CD1c-positive myeloid dendritic cell (primary cell): ENCODE measurements around the gene MTMR3.
"Not testable (repeated sequence)": the region's sequence is repeated elsewhere in the genome, so short reads cannot be mapped to it uniquely, and the experiment has no call there.

Experiments used
- DNase-seq: peaks from one replicate; pipeline ENCODE4 v3.0.0-alpha.2; 2016; ENCODE audit errors: extremely low spot score

MTMR3 gene

DNA sequence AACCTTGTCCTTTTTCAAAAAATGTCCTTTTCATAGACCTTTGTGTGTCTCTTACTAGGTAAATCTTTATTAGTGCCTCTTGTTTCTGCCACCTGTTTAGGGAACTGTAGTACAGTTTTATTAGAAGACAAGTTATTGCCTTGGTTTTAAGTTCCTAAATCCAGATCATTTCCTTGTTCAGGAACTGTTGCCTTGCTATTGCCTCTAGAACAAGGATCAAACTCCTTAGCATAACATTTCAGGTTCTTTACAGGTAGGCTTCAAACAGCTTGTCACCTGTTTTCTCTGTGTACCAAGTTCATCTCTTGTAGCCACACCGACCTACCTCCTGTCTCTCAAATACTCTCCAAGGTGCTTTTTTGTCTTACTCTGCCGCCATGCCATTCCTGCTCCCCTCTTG, 75.2 kb downstream of the MTMR3 start:
- no peak for DNase-seq

DNA sequence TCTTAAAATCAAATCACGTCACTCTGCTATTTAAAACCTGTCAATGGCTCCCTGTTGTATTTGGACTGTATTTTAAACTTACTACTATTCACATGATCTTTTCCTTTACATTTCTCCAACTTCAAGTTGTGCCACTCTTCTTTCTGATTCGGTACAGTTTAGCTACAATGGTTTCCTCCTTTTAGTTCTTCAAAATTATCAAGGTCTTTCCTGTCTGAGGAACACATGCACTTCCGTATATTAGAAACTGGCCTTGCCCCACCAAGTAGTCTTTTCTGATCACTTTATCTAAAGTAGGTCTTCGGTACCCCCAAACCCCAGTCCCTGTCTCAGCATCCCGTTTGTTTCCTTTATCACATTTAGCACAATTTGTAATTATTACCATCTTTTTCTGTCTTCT, 81.8 kb downstream of the MTMR3 start:
- peak; percentile 43 for DNase-seq

DNA sequence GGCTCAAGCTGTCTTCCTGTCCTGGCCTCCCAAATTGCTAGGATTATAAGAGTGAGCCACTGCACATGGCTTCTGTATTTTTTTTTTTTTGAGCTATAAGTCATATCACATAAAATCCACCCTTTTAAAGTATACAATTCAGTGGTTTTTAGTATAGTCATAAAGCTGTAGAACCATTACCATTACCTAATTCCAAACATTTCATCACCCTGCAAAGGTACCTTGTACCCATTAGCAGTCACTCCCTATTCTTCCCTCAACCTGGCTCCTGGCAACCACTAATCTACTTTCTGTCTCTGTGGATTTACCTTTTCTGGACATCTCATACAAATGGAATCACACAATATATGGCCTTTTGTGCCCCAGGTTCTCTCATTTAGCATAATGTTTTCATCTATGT, 84.5 kb downstream of the MTMR3 start:
- no peak for DNase-seq

- DNase-seq, result no peak
Observed at GRCh38 chr22:29971607-29972006, 88.6 kb downstream of the MTMR3 start.

DNA sequence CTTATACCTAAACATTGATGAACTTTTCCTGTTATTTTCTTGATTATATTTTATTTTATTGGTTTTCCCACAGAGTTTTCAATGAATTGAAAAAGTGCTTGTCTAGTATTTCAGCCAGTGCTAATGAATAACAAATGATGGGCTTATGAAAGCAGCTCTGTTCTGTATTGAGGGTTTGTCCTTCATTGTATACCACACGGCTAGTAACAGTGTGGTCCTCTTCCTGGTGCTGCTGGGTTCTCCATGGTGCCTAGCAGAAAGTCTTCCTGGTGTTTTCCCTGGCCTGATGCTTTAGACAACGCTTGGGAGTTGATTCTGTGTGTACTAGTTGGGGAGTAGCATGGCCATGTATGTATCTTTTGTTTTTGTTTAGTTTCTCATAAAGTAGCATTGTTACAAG, 89.1 kb downstream of the MTMR3 start:
- DNase-seq, result no peak

GRCh38 chr22:29973269-29973668, 90.3 kb downstream of the MTMR3 start:
- no peak for DNase-seq

DNA sequence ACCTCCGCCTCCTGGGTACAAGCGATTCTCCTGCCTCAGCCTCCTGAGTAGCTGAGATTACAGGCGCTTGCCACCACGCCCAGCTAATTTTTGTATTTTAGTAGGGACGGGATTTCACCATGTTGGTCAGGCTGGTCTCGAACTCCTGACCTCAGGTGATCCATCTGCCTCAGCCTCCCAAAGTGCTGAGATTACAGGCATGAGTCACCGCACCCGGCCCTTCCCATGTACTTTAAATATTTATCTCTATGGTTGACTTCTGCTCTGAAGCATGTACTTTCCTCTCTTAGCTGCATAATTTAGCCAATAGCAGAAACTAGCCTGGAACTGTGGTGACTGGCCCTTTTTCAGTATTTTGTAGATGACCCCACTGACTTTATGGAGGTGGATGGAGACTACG, 90.7 kb downstream of the MTMR3 start:
- not testable (repeated sequence) for DNase-seq

DNA sequence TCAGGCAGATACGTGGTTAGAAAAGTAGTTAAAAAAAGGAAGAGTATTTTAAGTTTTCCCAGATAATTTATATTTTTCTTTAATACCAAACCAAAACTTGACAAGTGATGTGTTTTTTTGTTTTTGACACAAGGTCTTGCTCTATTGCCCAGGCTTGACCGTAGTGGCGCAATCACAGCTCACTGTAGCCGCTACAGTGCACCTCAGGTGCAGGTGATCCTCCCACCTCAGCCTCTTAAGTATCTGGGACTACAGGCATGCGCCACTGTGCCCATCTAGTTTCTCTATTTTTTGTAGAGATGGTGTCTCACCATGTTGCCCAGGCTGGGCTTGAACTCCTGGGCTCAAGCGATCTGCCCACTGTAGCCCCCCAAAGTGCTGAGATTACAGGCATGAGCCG, 92.5 kb downstream of the MTMR3 start:
- DNase-seq, result no peak

- no peak for DNase-seq
Observed at GRCh38 chr22:29977107-29977506, 94.1 kb downstream of the MTMR3 start.

DNA sequence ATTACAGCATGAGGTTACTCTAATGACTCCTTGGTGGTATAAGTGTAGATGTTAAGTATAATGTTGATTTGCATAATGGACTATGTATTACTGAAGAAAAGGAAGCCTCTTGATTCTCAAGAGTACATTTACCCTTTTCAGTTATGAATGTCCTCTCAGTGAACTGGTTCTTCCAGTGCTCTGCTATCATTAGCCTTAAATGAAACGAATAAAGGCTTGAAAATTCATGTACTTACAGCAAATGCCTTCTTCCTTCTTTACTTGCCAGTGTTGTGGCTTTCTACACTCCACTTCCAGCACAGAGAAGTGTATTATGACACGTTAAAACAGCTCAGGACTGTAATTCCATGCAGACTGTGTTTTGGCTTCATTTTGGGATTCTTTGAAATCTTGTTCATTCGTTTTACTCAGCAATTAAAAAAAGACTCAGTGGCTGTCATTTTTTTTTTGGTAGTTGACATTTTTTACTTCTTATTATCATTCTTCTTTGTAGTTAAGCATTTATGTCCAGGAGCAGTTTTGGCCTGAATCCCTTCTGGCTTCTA, 96.9 kb downstream of the MTMR3 start:
- no peak for DNase-seq

DNA sequence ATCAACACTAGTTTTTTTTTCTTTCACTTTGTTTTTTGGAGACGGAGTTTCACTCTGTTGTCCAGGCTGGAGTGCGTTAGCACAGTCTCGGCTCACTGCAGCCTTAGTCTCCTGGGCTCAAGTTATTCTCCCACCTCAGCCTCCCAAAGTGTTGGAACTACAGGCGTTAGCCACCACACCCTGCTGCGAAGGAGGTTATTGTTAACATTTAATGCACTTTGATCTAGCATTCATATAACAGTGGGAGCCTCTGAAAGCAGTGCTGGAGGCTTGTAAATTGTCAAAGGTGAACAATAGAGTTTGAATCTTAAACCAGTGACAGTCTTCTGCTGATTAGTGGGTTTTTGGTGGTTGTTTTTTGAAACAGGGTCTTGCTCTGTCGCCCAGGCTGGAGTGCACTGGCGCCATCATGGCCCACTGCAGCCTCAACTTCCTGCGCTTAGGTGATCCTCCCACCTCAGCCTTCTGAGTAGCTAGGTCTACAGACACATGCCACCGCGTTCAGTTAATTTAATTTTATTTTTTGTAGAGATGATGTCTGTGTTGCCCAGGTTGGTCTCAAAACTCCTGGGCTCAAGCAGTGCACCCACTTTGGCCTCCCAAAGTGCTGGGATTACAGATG, 100.4 kb downstream of the MTMR3 start:
- DNase-seq, result no peak

- DNase-seq, result no peak
Observed at GRCh38 chr22:29985912-29986311, 102.9 kb downstream of the MTMR3 start.

DNA sequence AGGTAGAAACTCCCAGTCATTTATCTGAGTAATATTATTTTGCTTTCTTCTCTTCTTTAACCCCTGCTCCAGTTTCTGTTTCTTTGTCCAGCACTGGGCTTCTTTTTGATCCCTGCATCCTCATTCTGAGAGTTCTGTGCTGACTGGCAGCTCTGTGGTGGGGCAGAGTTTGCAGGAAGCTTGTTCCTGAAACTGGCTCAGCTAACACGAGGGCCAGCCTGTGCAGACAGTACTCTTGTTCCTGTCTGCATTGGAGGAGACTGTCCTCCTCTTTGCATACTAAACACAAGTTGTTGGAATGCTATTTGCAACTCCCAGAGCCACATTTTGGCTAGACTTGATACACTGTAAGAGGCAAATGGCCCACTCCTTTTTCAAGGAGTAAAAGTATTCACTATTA, 104.2 kb downstream of the MTMR3 start:
- peak; percentile 36 for DNase-seq

GRCh38 chr22:29988719-29989118, 105.7 kb downstream of the MTMR3 start:
- no peak for DNase-seq

DNA sequence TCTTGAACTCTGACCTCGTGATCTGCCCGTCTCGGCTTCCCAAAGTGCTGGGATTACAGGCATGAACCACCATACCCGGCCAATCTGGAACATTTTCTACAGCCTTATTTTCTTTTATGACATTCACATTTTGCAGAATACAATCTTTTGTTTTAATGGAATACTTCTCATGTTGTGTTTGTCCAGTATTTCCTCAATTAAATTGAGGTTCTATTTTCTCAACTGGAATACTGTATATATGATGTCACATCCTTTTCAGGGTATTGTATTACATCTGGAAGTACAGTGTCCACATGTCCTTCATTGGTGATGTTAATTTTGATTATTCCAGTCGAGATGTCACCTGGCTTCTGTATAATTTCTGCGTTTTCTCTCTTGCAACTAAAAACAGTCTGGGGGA, 106.5 kb downstream of the MTMR3 start:
- DNase-seq, result no peak

- DNase-seq, result no peak
Observed at GRCh38 chr22:29992341-29993275, 109.6 kb downstream of the MTMR3 start.

DNA sequence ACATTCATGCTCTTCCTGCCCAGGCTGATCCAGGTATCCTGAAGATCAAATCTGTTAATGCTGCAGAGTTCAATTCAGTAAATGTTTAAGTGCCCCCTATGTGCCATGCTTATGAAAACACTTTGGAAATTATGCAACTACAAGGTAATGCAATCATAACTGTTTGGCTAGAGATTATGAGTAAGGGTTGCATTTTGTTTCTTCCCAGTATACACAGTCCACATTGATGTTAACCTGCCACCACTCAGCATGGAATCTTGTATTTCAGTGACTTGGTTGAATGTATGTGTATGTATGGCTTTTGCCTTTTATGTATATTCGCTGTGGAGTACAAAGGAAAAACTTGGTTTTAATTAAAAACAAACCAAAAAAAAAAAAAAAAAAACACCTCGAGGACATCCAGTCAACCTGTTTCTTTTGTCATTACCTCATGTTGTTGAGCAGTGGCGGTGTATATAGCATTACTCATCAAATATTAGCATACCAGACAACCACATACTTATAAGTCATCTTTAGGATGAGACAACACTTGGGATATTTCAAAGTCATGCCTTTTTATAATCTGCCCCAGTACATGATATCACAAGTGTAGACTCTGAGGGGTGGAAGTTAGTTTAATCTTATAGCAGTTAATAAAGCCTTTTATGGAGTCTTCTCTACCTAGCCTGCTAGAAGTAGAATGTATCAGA, 111.2 kb downstream of the MTMR3 start:
- no peak for DNase-seq

DNA sequence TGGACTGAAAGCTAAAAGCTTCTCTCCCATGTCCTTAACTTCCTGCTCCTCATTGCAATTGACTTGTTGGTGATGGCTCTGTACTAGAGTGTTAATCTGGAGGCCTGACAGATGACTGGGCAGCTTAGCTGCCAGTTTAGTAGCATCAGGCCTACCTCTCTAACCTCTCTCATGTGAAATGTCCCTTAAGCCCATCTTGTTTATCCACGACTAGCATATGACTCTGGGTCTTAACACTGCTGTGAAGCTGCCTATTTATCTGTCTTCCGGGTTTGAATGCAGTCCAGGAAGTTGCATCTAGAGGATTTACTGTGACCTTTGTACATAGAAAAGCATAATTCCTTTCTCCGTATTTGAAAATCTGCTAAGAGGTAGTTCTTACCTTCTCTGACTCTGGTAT, 112.0 kb downstream of the MTMR3 start:
- no peak for DNase-seq

GRCh38 chr22:29997107-29997506, 114.1 kb downstream of the MTMR3 start:
- no peak for DNase-seq

GRCh38 chr22:29997516-29997915, 114.5 kb downstream of the MTMR3 start:
- no peak for DNase-seq

- no peak for DNase-seq
Observed at GRCh38 chr22:29998627-29999384, 115.8 kb downstream of the MTMR3 start.

- DNase-seq, result no peak
Observed at GRCh38 chr22:30000566-30000965, 117.6 kb downstream of the MTMR3 start.
